ENCODE results near the gene GPBAR1. TPM values are rescaled to one million over a fixed set of nuclear protein-coding genes. Genes with fewer than 3 reads are reported as not detected.
A peak's percentile ranks its signal among the peaks of the same experiment; 100 is the strongest.

The GPBAR1 gene
- total RNA-seq, 1 donor from 2014 or later = not detected

DNA sequence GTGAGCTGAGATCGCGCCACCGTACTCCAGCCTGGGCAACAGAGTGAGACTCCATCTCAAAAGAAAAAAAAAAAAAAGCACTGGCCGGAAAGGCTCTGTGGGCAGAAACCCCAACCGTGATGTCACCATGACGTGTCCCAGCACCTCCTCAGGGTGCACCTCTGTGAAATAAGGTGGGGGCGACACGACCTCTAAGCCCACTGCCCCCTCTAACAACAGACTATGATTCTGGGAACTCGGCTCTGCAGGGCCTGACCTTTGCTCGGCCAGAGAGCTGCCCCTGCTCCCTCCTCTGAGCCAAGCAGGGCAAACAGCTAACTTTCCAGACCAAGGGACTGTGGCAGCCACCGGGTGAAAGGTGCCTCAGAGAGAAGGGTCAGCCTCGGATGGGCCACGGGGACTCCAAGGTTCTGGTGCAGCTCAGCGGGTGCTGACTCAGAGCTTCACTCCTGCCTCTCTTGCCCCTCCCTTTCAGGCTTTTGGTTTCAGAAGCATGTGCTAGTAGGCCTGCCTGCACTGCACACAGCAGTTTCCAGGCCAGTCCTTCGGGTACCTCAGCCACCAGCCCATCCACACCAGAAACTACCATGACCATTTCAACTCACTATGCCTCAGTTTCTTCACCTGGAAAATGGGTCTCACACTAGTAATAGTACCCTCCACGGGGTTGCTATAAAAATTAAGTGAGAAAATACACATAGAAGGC, 23.4 kb downstream of the GPBAR1 start:
- no peak for TF ChIP-seq CTCF (IDR thresholded peaks at IDR 0.05)
- no peaks in the 10 kb centered on the region for H3K9me3 Mint-ChIP-seq (ENCODE audit: unreplicated experiment)
- H3K27me3 Mint-ChIP-seq (ENCODE audit: unreplicated experiment) = no peaks in the 10 kb centered on the region
- peaks cover 15% of the 10 kb centered on the region for H3K36me3 Mint-ChIP-seq (ENCODE audit: unreplicated experiment)
- DNase-seq (ENCODE audit: extremely low spot score, unreplicated experiment) = no peak
- H3K4me3 Mint-ChIP-seq (ENCODE audit: unreplicated experiment) = no peak overlapping the region
- H3K27ac Mint-ChIP-seq (ENCODE audit: unreplicated experiment) = peak overlapping the region; percentile 97
- peaks cover 46% of the 10 kb centered on the region for H3K4me1 Mint-ChIP-seq (ENCODE audit: unreplicated experiment)

DNA sequence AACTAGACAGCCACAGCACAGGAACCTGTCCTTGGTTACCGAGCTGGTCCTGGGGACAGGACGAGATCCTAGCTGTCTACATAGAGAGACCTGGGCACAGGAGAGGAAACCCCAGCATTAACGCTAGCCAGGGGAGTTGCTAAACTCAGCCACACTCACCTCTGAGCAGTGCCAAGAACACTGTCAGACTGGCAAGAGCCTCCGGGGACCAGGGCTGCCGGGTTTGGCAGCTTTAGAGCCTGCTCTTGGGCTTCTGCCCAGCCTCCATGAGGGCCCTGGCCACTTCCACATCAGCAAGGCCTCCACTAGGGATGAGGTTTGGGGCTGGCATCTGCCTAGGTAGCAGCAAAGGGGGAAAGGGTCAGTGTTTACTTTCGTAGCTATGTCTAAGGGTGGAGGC, 24.8 kb downstream of the GPBAR1 start:
- H3K4me3 Mint-ChIP-seq (ENCODE audit: unreplicated experiment) = peak overlapping the region; percentile 76
- no peaks in the 10 kb centered on the region for H3K9me3 Mint-ChIP-seq (ENCODE audit: unreplicated experiment)
- H3K36me3 Mint-ChIP-seq (ENCODE audit: unreplicated experiment) = peaks cover 4% of the 10 kb centered on the region
- DNase-seq (ENCODE audit: extremely low spot score, unreplicated experiment) = no peak
- H3K27me3 Mint-ChIP-seq (ENCODE audit: unreplicated experiment) = no peaks in the 10 kb centered on the region
- H3K4me1 Mint-ChIP-seq (ENCODE audit: unreplicated experiment) = peaks cover 57% of the 10 kb centered on the region
- peak overlapping the region; percentile 97 for H3K27ac Mint-ChIP-seq (ENCODE audit: unreplicated experiment)
- no peak for TF ChIP-seq CTCF (IDR thresholded peaks at IDR 0.05)

- peaks cover 66% of the 10 kb centered on the region for H3K4me1 Mint-ChIP-seq (ENCODE audit: unreplicated experiment)
- peak; percentile 92 for DNase-seq (ENCODE audit: extremely low spot score, unreplicated experiment)
- peak overlapping the region; percentile 97 for H3K27ac Mint-ChIP-seq (ENCODE audit: unreplicated experiment)
- no peaks in the 10 kb centered on the region for H3K27me3 Mint-ChIP-seq (ENCODE audit: unreplicated experiment)
- no peak for TF ChIP-seq CTCF (IDR thresholded peaks at IDR 0.05)
- H3K36me3 Mint-ChIP-seq (ENCODE audit: unreplicated experiment) = no peaks in the 10 kb centered on the region
- H3K4me3 Mint-ChIP-seq (ENCODE audit: unreplicated experiment) = peak overlapping the region; percentile 76
- no peaks in the 10 kb centered on the region for H3K9me3 Mint-ChIP-seq (ENCODE audit: unreplicated experiment)
Measured at GRCh38 chr2:218286570-218287459, 26.0 kb downstream of the GPBAR1 start.

GRCh38 chr2:218289639-218290315, 29.0 kb downstream of the GPBAR1 start:
- peaks cover 63% of the 10 kb centered on the region for H3K4me1 Mint-ChIP-seq (ENCODE audit: unreplicated experiment)
- DNase-seq (ENCODE audit: extremely low spot score, unreplicated experiment) = no peak

More at GRCh38 chr2:218289639-218290315, 29.0 kb downstream of the GPBAR1 start:
- no peaks in the 10 kb centered on the region for H3K36me3 Mint-ChIP-seq (ENCODE audit: unreplicated experiment)
- H3K9me3 Mint-ChIP-seq (ENCODE audit: unreplicated experiment) = no peaks in the 10 kb centered on the region
- H3K27ac Mint-ChIP-seq (ENCODE audit: unreplicated experiment) = peak overlapping the region; percentile 88
- no peak for TF ChIP-seq CTCF (IDR thresholded peaks at IDR 0.05)
- H3K27me3 Mint-ChIP-seq (ENCODE audit: unreplicated experiment) = no peaks in the 10 kb centered on the region
- H3K4me3 Mint-ChIP-seq (ENCODE audit: unreplicated experiment) = peak overlapping the region; percentile 55

Measured in osteocyte (in vitro differentiated cells).